ENCODE data around the gene C6orf132. TPM values are rescaled to one million over a fixed set of nuclear protein-coding genes. Genes with fewer than 3 reads are reported as not detected.

C6orf132 gene
- total RNA-seq, 2 donors from 2014 or later, result 1.5 to 2.6 TPM

- DNase-seq, result no peak
- intact Hi-C loops (cut with DNase I), result no loop called here
- ATAC-seq, result peak; percentile 92 to 95
Observed at GRCh38 chr6:42068173-42068572, 74.2 kb downstream of the C6orf132 start.

DNA sequence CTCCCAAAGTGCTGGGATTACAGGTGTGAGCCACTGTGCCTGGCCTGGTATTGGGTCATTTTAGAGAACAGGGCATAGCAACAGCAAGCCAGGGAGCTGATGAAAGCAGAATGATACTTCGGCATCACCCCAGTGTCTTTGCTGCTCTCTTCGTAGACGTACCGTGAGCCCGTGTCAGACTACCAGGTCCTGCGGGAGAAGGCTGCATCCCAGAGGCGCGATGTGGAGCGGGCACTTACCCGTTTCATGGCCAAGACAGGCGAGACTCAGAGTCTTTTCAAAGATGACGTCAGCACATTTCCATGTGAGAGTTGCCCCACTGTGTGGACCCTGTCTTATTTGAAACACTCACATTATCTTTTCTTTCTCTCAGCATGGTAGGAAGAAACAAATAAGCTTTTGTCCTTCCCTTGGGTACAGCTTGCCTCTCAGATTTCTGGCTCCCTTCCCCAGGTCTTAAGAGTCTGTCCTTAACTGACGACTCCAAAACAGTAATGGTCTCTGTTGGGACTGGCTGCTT, 76.2 kb downstream of the C6orf132 start:
- ATAC-seq, result no peak
- intact Hi-C loops (cut with DNase I), result no loop called here

DNA sequence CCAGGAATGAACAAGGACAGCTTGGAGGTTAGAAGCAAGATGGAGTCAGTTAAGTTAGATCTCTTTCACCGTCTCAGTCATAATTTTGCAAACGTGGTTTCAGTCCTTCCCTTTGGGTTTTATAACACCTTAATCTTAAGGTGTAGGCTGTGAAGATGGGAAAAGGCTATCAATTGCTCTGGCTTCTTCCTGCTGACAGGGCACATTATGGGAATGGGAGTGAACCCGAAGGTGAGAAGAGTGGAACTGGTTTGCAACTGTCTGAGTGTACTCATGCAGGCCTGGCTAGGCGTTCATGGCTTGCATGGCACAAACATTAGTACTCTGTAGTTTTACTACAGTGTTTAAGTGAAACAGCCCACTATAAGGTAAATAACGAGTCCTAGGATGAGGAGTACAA, 82.7 kb downstream of the C6orf132 start:
- intact Hi-C loops (cut with DNase I), result no loop called here
- no peak for ATAC-seq
- DNase-seq, result no peak

More for the DNA sequence above, 76.2 kb downstream of the C6orf132 start:
- no peak for DNase-seq

GRCh38 chr6:42053601-42054000, 88.8 kb downstream of the C6orf132 start:
- DNase-seq, result no peak
- ATAC-seq, result no peak
- intact Hi-C loops (cut with DNase I), result no loop called here

DNA sequence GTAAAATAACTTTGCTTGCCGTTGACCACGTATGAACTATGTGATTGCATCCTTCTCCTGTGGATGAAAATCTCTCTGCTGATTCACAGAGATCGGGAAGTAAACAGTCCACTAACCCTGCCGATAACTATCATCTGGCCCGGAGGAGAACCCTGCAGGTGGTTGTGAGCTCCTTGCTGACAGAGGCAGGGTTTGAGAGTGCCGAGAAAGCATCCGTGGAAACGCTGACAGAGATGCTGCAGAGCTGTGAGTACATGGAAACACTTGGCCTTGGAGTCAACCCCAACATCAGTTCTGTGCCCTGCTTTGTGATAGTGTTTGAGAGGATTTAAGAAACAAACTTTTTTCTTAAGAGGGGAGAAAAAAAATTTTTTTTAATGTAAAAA, 91.2 kb downstream of the C6orf132 start:
- DNase-seq (no peak), ATAC-seq (no peak)
- intact Hi-C loops (cut with DNase I), result no loop called here

Other genes with a start within 250 kb of the C6orf132 start
- 1 to 10 TPM; 1.6 to 1.7 TPM for gene USP49, start 247.2 kb downstream of the C6orf132 start, total RNA-seq
- gene MED20, start 221.5 kb downstream of the C6orf132 start, total RNA-seq, result 10 to 100 TPM; 14.8 to 15.7 TPM
- gene BYSL, start 221.1 kb downstream of the C6orf132 start, total RNA-seq, result 10 to 100 TPM in 1 of 2 donors, 1 to 10 TPM in 1; 8.7 to 16.5 TPM
- 10 to 100 TPM; 60.1 to 62.4 TPM for gene CCND3, start 200.8 kb downstream of the C6orf132 start, total RNA-seq
- 10 to 100 TPM; 20.5 to 25.3 TPM for gene TAF8, start 92.1 kb downstream of the C6orf132 start, total RNA-seq
- not detected for gene GUCA1A, start 30.7 kb upstream of the C6orf132 start, total RNA-seq
- 1 to 10 TPM in 1 of 2 donors, under 1 TPM in 1; 0.88 to 2.9 TPM for gene GUCA1B, start 52.3 kb upstream of the C6orf132 start, total RNA-seq
- 10 to 100 TPM; 39.2 to 44.2 TPM for gene MRPS10, start 75.2 kb upstream of the C6orf132 start, total RNA-seq

Data from left cardiac atrium (tissue), 4 donors.